Endothelial cell (in vitro differentiated cells): Measurements from ENCODE around the gene ATP1A4. TPM values are rescaled to one million over a fixed set of nuclear protein-coding genes. Genes with fewer than 3 reads are reported as not detected.

Source experiments
- DNase-seq: peaks from one replicate; pipeline ENCODE4 v3.0.0; 2021; ENCODE audit warnings: low spot score
- H3K27ac Mint-ChIP-seq: one replicate; pipeline ENCODE4 v1.8.0; 2021; ENCODE audit warnings: mixed read lengths, inconsistent platforms; ENCODE audit not compliant: unreplicated experiment
- H3K27me3 Mint-ChIP-seq: one replicate; pipeline ENCODE4 v1.8.0; 2021; ENCODE audit warnings: mild to moderate bottlenecking, moderate library complexity, mixed read lengths, inconsistent platforms; ENCODE audit not compliant: unreplicated experiment
- H3K36me3 Mint-ChIP-seq: one replicate; pipeline ENCODE4 v1.8.0; 2021; ENCODE audit warnings: mild to moderate bottlenecking, low read depth, mixed read lengths, inconsistent platforms; ENCODE audit not compliant: unreplicated experiment
- H3K4me1 Mint-ChIP-seq: one replicate; pipeline ENCODE4 v1.8.0; 2021; ENCODE audit warnings: mild to moderate bottlenecking, mixed read lengths, inconsistent platforms; ENCODE audit not compliant: unreplicated experiment
- H3K4me3 Mint-ChIP-seq: one replicate; pipeline ENCODE4 v1.8.0; 2021; ENCODE audit warnings: mild to moderate bottlenecking, mixed read lengths, inconsistent platforms; ENCODE audit not compliant: unreplicated experiment
- H3K9me3 Mint-ChIP-seq: one replicate; pipeline ENCODE4 v1.8.0; 2021; ENCODE audit warnings: mixed read lengths, inconsistent platforms; ENCODE audit not compliant: unreplicated experiment
- CTCF ChIP-seq: fragments of 200-600 bp; sonication (generic); IDR thresholded peaks from one replicate; pipeline ENCODE4 v1.5.0; 2021; ENCODE audit warnings: antibody characterized with exemption; ENCODE audit not compliant: unreplicated experiment
- total RNA-seq: library from RNA; stranded (reverse); fragmentation: NEBNext Ultra II Directional; extraction: Animal tissue kit (Norgen Biotek cat#: 25700); gene quantifications from one replicate; pipeline ENCODE4 v1.2.1, GENCODE V29; 2021; ENCODE audit not compliant: unreplicated experiment

Gene ATP1A4
- total RNA-seq, 1 donor from 2014 or later: not detected

- Mint-ChIP-seq H3K27ac (no peak overlapping the region), H3K9me3 (no peaks in the 10 kb centered on the region), H3K27me3 (peaks cover 5% of the 10 kb centered on the region), H3K4me1 (no peaks in the 10 kb centered on the region), H3K36me3 (no peaks in the 10 kb centered on the region), H3K4me3 (no peak overlapping the region)
- no peak for DNase-seq
- no peak for TF ChIP-seq CTCF
These were observed 2.2 kb upstream of the ATP1A4 start for GRCh38 chr1:160149233-160149632.

- no peak for DNase-seq
- no peak overlapping the region for H3K27ac Mint-ChIP-seq
- no peak for TF ChIP-seq CTCF
- H3K4me1 Mint-ChIP-seq: no peaks in the 10 kb centered on the region
- no peaks in the 10 kb centered on the region for H3K9me3 Mint-ChIP-seq
- peaks cover 5% of the 10 kb centered on the region for H3K27me3 Mint-ChIP-seq
- H3K4me3 Mint-ChIP-seq: no peak overlapping the region
- no peaks in the 10 kb centered on the region for H3K36me3 Mint-ChIP-seq
These were observed 1.7 kb upstream of the ATP1A4 start for GRCh38 chr1:160149716-160150115.

- no peak for DNase-seq
- Mint-ChIP-seq H3K36me3 (no peaks in the 10 kb centered on the region), H3K27me3 (peaks cover 5% of the 10 kb centered on the region), H3K4me1 (no peaks in the 10 kb centered on the region), H3K9me3 (no peaks in the 10 kb centered on the region), H3K4me3 (no peak overlapping the region), H3K27ac (no peak overlapping the region)
- no peak for TF ChIP-seq CTCF
These were observed 3.4 kb downstream of the ATP1A4 start for GRCh38 chr1:160154790-160155189.

GRCh38 chr1:160156361-160156760, 5.0 kb downstream of the ATP1A4 start:
- H3K36me3 Mint-ChIP-seq: no peaks in the 10 kb centered on the region

GRCh38 chr1:160157174-160157573, 5.8 kb downstream of the ATP1A4 start:
- H3K4me1 Mint-ChIP-seq: no peaks in the 10 kb centered on the region
- H3K27me3 Mint-ChIP-seq: peaks cover 2% of the 10 kb centered on the region
- no peaks in the 10 kb centered on the region for H3K9me3 Mint-ChIP-seq
- DNase-seq: no peak
- H3K36me3 Mint-ChIP-seq: no peaks in the 10 kb centered on the region
- H3K27ac Mint-ChIP-seq: no peak overlapping the region
- H3K4me3 Mint-ChIP-seq: no peak overlapping the region
- TF ChIP-seq CTCF: no peak

More at GRCh38 chr1:160156361-160156760, 5.0 kb downstream of the ATP1A4 start:
- no peak for DNase-seq
- Mint-ChIP-seq H3K4me1 (no peaks in the 10 kb centered on the region), H3K4me3 (no peak overlapping the region), H3K27me3 (peaks cover 5% of the 10 kb centered on the region), H3K27ac (no peak overlapping the region), H3K9me3 (no peaks in the 10 kb centered on the region)
- no peak for TF ChIP-seq CTCF
